HT1080 (cell line): ENCODE measurements around the gene PPP1R14C. TPM values are rescaled to one million over a fixed set of nuclear protein-coding genes. Genes with fewer than 3 reads are reported as not detected.
"Not testable (repeated sequence)": the region's sequence is repeated elsewhere in the genome, so short reads cannot be mapped to it uniquely, and the experiment has no call there.

ENCODE experiments used
- DNase-seq: peaks from one replicate; pipeline ENCODE4 v3.0.0-alpha.2; 2015; ENCODE audit warnings: low read depth
- total RNA-seq: library from RNA; depleted of rRNA; stranded (reverse); fragments of >200 nt; shearing (Covaris generic); gene quantifications from 2 replicates; pipeline ENCODE4 v1.2.3, GENCODE V29; 2014

The PPP1R14C gene
- total RNA-seq, 1 experiment from 2014 or later, result 0.66 TPM

DNA sequence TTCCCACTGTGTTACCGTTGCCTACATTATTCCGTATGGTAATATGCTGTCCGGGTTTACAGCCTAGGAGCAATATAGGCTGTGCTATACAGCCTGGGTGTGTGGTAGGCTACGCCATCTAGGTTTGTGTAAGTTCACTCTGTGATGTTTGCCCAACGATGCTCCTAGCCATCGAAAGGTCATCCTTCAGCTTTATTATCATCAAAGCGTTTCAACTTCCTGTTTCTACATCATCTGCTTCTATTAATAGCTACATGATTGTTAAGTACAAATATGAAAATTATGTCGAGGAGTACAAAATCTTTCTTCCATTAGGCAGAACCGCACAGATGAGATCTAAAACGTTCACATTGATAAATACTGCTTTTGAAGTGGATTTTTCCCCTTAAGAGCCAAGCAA lies 69.9 kb downstream of the PPP1R14C start:
- no peak for DNase-seq

DNA sequence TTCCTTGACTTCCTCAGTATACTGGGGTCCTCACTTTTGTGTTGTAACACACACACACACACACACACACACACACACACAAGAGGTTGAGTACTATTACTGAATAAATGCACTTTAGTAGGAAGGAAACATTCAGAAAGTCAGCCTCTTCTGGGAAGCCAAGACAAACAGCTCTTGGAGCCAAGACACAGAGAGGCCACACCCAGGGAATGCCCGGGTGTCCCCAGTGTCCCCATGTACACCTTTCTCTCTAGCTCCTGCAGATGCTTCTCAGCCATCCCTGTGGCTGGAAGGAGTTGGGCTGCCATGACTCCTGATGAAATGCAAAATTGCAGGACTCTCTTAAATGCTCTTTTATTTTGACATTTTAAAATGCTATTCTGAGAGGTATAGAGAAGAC lies 70.5 kb downstream of the PPP1R14C start:
- DNase-seq, result no peak

DNA sequence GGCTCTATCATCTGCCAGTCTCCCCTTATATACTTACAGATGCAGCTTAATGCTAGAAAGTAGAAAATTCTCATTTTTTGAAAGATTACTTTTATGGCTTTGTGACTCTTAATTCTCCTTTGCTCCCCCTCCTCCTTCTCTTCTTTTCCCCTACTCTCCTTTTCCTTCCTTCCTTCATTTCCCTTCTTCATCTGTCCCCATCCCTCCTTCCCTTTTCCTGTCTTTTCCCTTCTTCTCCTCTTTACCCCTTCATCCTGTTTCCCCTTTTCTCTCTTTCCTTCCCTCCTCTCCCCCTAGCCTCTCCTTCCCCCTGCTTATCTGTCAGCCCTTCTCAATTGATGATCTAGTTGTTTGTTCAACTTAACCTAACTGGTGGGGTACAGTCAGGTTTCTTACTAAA lies 71.5 kb downstream of the PPP1R14C start:
- no peak for DNase-seq

DNA sequence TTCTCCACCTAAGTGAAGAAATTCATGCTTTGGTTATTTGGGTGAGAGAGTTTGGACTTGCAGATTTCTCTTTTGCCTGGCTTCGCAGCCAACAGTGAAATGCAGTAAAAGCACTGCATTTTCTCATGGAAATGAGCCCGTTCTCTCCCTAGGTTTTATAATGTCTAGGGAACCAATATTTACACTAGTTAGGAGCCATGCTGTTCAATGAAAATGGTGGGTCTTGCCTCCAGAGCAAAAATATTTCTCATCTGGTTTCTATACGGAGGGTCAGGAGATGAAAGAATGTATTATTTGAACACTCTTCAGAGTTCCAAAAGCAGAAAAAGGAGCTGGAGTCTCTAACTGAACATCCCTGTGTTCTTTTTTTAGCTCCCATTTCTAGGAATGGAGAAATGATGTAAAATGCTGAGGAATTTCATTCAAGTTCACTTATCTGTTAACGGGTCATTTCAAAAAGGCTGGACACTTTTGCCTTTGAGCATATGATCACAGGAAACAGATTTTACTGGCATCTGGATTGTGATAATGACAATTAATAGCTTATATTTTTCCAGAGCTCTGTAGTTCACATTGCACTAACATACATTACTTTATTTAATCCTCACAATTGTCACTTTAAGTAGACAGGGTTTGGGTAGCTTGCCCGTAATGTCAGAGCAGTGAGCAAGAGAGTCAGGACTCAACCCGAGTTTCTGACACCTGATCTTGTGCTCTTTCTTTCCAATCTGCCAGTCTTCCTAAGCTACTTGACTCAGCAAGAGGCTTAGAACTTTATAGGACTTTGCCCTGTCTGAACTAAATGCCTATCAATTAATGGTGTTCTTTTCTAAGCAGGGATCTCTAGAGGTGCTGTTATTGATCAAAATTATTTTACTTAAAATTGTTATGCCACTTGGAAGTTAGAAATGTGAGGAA lies 78.0 kb downstream of the PPP1R14C start:
- DNase-seq, result no peak

DNA sequence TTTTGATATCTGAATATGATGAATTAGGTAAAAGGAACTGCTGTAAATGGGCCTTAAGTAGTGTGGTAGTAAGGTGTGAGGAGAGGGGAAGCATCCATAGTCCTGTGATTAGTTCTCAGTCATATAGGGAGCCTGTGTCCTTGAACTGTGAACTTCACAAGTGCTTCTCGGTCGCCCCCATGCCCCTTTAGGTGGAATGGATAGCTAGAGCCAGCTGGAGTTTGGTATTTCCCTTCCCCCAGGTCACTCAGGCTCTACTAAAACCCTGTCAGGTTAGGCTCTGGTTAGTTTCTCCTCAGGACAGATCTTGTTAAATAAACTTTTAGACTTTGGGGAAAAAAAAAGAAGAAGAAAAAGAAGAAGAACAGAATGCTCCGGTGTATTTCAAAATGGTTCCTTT lies 82.0 kb downstream of the PPP1R14C start:
- no peak for DNase-seq

DNA sequence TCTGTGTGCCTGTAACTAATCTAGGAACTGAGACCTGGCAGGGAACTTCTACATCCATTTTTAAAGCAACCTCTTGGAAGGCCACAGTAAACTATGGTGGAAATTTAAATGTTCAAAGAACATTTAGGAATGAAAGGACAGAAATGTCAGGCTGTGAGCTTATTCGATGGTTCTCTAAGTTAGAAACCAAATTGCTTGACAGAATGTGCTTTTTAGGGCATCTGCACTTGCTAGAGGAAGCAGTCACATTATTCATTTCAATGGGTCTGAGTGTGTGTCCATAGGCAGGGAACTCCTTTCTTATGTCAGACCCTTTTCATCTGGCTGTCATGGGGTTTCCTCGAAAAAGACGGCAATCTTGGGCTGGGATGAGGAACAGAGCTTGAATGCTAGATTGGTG lies 84.4 kb downstream of the PPP1R14C start:
- no peak for DNase-seq

DNA sequence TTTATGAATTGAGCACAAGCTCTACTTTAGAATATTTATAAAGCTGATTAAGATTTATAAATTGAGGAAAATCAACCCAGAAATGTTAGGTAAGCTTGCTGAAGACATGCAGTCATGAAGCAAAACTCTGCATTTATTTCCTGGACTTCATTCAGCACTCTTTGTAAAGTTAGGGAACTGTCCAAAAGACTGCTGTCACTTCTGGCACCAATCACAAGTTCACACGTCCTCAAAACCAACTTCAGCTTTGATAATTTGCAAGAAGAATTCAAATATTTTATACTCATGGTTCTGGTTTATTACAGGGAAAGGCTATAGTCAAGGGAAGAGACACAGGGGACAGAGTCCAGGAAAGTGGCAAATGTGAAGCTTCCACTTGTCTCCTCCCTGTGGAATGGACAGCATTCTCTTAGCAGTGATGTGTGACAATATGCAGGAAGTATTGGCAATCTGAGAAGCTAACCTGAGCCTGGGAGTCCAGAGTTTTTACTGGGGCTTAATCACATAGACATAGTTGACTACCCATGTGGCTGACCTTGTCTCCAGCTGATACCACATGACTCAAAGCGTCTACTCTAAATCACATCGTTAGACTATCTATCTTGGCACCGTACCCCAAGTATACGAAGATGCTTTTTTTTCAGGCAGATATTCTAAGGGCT lies 85.4 kb downstream of the PPP1R14C start:
- no peak for DNase-seq

DNA sequence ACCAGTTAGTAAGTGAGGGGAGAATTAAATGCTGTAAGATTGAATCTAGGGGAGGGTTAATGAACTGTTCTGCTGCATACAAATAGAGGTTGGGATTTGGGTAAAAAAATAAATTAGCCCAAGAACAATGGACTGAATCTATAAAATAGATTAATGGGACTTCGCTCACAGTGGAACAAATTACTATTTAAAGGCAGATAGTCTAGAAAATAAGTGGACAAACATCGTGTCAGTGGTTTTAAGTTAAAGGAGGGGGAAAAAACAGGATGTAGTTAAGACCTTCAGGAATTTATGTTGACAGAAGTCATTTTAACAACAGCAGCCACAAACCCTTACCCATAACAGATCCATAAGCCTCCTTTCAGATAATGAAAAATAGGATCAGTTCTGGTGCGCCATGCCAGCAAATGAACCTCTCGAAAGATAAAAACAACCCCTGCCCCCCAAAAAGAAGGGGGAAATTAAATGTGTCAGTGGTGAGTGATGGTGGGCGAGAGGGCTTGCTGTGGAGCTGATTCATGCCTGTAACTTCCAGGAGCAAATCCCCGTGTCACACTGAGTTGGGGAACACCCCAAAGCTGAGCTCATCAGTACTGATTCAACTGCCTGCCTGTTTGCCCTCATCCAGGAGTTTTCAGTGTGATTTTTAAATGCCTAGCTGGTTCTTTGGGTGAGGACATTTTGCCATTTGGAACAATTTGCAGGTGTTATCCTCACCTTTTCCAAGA lies 86.8 kb downstream of the PPP1R14C start:
- DNase-seq, result peak; percentile 57

DNA sequence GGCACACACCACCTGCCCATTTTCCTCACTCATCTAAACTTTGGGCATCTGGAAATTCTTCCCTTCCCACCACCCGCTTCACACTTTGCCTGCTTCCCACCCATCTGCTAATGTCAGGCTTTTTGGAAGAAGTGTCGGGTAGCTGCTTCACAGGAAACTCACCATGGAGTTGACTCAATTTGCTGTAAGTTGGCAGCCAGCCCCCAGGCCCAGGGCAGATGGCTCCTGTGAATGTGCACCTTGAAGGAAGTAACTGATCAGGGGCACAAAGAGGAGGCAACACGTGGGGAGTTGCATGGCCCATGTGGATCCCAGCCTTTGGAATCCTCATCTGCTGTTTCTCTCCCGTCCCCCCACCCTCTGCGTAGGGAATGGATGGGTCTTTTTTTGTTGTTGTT lies 87.3 kb downstream of the PPP1R14C start:
- peak; percentile 17 for DNase-seq

DNA sequence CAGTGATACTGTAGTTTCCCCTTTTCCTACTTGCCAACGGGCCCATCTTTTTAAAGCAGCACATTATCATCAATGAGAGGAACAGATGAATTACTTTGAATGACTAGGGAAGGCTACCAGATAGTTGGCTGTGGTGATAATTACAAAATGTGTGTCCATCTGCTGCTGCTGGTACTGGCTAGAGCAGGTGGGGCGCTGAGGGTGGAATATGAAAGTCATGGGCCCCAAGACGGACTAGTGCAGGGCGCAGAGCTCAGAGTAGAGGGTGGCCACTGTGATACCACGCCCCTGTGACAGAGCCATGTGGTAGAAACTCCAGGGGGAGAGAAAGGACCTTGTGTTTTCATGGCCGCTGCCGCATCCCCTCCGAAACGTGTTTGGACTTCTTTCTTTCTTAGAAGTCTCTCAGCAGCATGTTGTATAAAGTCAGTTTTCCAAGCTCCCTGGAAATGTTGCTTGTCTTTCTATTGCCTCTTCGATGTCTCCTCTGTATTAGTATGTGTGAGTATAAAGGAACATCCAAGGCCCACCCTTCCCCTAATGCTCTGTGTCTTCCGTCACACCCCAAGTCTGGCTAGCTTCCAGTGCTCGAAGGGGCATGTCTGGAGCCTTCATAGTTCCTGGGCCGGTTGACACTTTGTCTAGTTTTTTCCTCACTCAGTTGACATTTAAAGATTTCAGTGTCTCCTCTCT lies 88.1 kb downstream of the PPP1R14C start:
- DNase-seq, result no peak

DNA sequence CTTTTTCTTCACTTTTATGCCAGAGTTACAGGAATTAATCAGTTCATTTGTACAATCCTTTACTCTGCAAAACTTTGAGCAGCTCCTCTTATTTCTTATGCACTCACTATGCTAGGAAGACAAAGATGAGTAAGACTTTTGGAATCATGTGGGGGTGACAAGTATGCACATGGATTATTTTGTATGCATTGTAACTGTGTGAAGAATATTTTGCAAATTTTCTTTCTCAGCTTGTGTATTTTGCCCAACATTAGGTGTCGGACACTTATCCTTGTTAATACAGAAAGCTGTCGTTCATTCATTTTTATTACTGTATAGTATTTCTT lies 88.6 kb downstream of the PPP1R14C start:
- no peak for DNase-seq

DNA sequence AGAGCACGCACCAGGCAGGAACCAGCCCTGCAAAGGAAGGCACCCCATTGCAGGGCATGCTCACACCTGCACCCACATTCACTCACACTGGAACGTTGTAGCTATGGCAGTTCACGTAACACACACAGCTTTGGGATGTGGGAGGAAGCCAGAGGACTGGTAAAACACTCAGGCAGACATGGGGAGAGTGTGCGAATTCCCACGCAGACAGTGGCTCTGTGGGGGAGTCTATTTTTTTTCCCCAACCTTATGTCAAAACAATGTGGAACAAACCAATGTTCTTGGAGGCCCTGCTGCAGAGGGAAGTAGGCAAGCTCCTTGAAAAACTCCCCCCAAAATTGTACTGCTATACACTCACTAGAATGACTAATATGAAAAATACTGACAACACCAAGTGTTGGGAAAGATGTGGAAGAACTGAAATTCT lies 91.0 kb downstream of the PPP1R14C start:
- DNase-seq, result no peak

DNA sequence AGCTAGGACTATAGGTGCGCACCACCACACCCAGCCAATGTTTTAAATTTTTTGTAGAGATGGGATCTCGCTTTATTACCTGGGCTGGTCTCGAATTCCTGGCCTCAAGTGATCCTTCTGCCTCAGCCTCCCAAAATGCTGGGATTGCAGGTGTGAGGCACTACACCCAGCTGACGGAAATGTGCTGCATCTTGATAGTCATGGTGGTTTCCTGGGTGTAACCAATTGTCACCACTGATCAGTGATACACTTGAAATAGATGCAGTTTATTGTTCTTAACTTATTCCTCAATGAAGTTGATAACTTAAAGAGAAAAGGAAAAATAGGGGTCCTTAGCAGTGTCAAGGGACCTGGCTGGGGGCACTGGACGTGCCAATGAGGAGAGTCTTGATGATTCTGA lies 92.4 kb downstream of the PPP1R14C start:
- DNase-seq, result no peak

DNA sequence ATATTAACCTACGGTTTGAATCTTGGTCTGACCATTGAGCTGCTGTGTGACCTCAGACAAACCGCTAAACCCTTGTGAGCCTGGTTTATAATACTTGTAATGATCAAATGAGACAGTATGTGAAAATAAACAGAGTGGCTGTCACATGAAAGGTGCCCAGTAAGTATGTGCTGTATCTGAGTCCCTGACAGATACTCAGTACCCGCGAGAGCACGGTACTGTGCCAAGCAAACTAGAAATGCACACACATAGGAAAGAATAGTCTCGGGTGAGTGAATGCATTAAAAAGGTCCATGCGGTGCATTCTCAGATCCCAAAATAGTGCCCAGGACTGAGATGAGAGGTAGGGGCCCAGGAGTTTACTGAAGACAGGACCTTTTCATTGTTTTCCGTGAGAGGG lies 93.3 kb downstream of the PPP1R14C start:
- no peak for DNase-seq

DNA sequence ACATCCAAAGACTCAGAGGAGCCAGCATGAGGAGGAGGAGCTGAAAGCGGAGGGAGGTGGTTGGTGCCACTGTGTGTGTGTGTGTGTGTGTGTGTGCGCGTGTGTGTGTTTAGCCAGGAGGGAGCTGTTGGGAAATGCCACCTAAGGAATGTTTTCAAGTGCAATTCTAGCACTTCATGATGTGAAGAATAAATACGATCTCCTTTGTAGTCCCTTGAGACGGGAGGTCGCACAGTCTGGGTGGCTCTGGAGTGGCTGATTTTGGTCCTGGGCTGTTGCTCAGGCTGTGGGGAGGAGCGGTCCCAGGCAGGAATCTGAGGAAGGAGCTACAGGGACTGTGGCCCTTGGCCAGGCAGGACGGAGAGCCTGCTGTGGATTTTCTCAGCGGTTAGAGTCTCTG lies 93.7 kb downstream of the PPP1R14C start:
- no peak for DNase-seq

DNA sequence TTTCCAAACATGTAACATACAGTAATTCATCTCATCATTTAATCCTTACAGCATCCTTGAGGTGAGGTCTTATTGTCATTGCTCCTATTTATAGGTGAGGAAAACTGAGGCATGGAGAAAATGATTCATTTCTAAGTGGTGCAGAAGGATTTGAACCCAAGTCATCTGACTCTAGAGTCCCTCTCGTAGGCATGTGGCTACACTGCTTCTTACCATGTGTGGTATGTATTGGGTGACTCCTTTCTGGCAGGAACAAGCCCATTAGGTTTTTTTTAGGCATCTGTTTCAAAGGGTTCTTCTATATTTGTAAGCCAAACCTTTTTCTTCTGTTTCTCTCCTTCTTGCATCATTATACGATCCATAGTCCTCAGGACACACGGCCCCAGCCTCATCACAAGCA lies 94.8 kb downstream of the PPP1R14C start:
- DNase-seq, result no peak

DNA sequence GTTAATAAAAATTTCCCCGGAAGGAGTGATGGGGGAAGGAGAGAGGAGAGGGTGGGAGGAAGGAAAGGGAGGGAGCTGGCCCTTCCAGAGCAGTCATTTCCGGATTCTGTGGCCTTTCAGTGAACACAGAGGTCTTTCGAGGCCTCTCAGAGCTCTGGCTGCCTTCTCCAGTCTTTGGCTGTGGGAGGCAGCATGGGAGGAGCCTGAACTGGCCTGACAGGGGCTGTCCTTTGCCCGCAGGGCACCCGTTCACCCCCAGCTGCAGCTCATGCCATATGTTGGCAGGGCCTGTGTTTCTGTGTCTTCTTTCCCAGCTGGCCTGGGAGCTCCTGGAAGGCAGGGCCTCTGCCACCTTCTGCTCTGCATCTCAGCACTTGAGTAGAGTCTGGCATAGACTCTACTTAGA lies 95.5 kb downstream of the PPP1R14C start:
- peak; percentile 58 for DNase-seq

DNA sequence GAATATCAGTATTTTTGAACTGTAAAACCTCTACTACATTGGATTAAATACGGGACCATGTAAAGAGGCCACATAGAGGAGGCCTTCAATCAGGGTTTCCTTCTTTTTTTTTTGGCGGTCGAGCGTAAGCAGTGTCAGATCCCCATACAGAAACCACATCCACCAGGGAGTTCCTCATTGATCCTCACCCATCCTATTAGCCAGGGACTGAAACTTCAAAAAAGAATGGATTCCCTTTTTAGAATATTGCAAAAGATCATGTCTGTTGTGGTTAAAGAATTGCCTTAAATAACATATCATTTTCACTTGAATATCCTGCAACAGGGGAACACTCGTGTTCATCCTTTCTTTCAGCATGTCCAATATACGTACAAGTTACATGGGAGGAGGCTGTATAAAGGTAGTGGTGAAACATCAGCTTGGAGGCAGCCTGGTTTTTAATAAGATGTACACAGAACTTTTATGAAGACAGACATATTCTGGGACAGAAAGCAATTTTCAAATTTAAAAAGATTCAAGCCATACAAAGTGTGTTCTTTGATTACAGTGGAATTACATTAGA lies 96.1 kb downstream of the PPP1R14C start:
- DNase-seq, result no peak

DNA sequence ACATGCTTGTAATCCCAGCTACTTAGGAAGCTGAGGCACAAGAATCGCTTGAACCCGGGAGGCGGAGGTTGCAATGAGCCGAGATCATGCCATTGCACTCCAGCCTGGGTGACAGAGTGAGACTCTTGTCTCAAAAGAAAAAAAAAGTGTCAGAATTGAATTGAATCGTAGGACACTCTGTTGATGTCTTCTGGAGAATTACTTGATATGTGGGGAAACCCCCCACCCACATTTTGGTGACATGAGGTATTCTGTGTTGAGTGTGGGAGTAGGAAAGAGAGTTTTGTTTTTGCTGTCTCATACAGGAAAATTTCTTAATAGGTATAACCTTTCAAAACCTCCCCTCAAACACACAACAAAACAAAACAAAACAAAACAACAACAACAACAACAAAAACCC lies 98.9 kb downstream of the PPP1R14C start:
- not testable (repeated sequence) for DNase-seq

DNA sequence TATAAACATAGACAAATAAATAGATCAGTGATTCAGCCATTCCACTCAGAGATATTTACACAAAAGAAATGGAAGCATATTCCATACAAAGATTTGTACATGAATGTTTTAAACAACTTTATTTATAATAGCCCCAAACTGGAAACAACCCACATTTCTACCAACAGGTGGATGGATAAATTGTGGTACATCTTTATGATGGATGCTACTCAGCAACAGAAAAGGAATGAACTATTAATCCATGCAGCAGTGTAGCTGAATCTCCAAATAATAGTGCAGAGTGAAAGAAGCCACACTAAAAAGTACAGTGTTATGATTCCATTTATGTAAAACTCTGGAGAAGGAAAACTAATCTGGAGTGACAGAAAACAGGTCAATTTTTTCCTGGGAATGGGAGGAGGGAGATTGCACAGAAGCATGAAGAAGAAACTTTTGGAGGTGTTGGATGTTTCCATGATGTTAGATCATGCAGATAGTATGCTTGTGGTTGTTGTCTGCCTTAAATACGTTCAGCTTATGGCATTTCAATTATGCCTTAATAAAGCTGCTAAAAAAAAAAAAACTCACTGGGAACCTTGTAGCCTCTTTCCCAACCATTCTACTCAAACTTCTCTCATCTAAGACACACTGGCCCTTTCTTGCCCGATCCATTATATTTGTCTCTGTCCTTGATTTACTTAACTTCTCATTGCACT lies 100.9 kb downstream of the PPP1R14C start:
- no peak for DNase-seq
